Measurements from ENCODE around the gene RSPH10B2.
"Not testable (repeated sequence)": the region's sequence is repeated elsewhere in the genome, so short reads cannot be mapped to it uniquely, and the experiment has no call there.

Gene RSPH10B2

DNA sequence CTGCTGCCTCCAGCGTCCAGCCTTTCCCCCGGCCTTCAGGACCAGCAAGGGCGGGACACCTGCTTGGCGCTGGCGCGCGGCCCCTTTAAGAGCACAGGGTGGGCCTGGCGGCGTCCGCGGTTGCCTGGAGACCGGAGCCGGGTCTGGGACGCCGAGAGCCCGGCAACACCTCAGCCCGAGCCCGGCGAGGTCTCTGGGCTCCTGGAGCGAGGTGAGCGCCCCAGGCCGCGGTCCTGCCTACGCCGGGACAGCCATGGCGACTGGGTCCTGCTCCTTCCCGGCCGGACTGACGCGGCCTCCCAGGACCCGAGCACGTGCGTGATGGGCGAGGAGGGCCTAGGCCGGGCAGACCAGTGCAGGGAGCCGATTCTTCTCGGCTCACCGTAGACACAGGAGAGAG is at the start of gene RSPH10B2:
Gene RSPH10B2 (plus strand): TSS at position 140 of the 400 bp plus-strand sequence. CDS start 3,575 bp downstream, outside the sequence.
- not testable (repeated sequence) for H3K9ac ChIP-seq (ENCODE audit: low read depth, low read length); H3K9me3 ChIP-seq (ENCODE audit: control insufficient read depth, insufficient read depth, low read length); H3K4me1 ChIP-seq (ENCODE audit: insufficient read depth, low read length); H3K36me3 ChIP-seq (ENCODE audit: insufficient read depth, low read length)

DNA sequence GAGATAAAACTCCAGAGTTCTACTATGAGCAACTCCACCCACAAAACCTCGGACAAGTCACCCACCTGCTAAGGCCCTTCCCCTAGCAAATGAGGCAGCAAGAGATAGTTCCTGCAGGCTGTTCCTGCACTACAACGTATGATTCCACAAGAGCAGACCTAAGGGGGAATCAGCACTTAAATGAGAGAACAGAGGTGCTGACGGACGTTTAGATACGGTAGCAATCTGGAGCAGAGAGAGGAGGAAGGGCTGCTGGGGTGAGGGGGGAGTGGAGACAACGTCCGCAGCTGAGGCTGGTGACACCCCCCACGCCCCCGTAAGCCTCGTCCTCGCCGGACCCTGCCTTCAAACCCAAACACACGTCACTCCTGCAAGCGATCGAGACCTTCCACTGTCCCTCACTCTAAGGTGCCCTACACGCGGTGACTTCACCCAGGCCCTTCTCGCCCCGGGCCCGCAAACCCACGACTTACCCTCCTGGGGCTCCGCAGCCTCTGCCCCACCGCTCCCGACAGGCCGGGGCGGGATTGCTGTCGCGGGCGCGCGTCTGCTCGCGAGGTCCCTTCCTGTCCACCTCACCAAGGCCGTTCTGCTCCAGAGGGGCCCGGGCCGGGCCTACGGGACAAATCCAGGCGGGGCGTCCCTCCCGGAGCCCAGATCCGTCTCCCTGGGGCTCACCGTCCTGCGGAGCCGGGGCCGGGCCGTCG is 47.8 kb upstream of the RSPH10B2 start:
- Histone ChIP-seq H3K4me1 (ENCODE audit: insufficient read depth, low read length) (no peaks in the 10 kb centered on the region), H3K36me3 (ENCODE audit: insufficient read depth, low read length) (peaks cover 19% of the 10 kb centered on the region), H3K9ac (ENCODE audit: low read depth, low read length) (peak overlapping the region; percentile 61), H3K9me3 (ENCODE audit: control insufficient read depth, insufficient read depth, low read length) (peaks cover 19% of the 10 kb centered on the region)

DNA sequence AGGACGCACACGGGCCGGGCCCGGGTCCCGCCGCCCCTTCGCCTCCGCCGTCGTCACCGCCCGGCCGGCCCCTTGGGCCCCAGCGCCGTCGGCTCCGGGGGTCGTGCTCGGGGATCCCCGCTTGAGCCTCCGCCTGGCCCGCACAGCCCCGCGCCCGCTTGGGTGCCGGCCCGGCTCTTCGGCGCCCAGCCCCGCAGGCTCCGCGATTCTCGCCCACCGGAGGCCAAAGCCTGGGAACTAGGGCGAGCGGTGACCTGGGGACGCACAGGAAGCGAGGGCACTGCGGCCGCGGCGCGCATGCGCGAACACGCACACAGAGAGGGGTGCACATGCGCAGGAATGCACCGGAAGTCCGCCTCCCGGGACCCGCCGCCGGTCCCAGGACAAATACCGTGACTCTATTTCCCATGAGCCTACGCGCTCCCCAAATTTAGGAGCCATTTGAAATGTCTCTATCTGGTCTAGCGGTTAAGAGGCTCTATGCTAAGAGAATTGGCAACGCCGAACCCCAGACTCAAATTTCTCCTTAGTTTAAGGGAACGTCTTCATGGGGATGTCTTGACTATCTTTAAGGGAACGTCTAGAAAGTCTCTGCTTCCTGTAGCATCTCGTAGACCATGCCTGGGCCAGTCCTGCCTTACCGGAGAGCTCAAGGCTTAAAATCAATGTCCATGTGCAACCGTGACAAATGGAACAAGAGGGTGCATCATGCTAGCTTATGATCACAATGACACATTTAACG is 47.1 kb upstream of the RSPH10B2 start, which contains the start of gene ZNF12:
Gene ZNF12 (minus strand): TSS at position 282 of the 742 bp plus-strand sequence. CDS start 1,774 bp downstream, outside the sequence.
- H3K36me3 ChIP-seq (ENCODE audit: insufficient read depth, low read length), result peaks cover 14% of the 10 kb centered on the region
- peaks cover 19% of the 10 kb centered on the region for H3K9me3 ChIP-seq (ENCODE audit: control insufficient read depth, insufficient read depth, low read length)
- peak within 1 kb of the TSS; percentile 61 for H3K9ac ChIP-seq (ENCODE audit: low read depth, low read length)
- no peaks in the 10 kb centered on the region for H3K4me1 ChIP-seq (ENCODE audit: insufficient read depth, low read length)

DNA sequence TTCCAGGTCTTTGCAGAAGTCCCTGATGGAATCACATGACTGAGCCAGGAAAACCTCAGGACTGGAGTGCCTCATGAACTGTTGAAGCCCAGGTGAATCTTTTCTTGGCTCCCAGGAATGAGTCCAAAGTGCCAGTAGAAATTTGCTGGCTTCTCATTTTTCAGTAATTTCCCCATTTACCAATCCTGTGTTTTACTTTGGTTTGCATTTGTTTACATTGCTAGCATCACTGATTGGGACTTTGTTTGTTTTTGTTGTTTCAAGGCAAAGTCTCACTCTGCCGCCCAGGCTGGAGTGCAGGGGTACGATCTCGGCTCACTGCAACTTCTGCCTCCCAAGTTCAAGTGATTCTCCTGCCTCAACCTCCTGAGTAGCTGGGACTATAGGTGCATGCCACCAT is 45.6 kb upstream of the RSPH10B2 start:
- Histone ChIP-seq H3K4me1 (ENCODE audit: insufficient read depth, low read length) (no peaks in the 10 kb centered on the region), H3K9ac (ENCODE audit: low read depth, low read length) (no peak overlapping the region), H3K36me3 (ENCODE audit: insufficient read depth, low read length) (peaks cover 14% of the 10 kb centered on the region), H3K9me3 (ENCODE audit: control insufficient read depth, insufficient read depth, low read length) (peaks cover 14% of the 10 kb centered on the region)

DNA sequence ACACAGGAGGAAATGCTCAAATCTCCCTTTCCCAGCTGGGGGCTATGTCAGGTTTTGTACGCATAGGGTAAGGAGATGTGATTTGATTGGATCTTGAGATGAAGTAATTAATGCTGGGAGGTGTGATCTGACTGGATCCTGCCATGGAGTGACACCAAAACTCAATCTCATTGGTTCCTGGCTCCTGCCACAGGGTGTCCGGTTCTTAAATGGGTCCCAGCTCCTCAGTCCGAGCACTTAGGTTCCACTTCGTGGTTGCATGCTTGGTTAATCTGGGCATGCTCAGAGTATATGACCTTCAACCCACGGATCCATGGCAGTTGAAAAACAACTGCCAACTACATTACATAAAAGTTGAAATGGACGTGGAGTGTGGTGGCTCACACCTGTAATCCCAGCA is 44.1 kb upstream of the RSPH10B2 start:
- H3K9me3 ChIP-seq (ENCODE audit: control insufficient read depth, insufficient read depth, low read length), result peaks cover 4% of the 10 kb centered on the region
- no peak overlapping the region for H3K9ac ChIP-seq (ENCODE audit: low read depth, low read length)
- peaks cover 5% of the 10 kb centered on the region for H3K36me3 ChIP-seq (ENCODE audit: insufficient read depth, low read length)
- no peaks in the 10 kb centered on the region for H3K4me1 ChIP-seq (ENCODE audit: insufficient read depth, low read length)

DNA sequence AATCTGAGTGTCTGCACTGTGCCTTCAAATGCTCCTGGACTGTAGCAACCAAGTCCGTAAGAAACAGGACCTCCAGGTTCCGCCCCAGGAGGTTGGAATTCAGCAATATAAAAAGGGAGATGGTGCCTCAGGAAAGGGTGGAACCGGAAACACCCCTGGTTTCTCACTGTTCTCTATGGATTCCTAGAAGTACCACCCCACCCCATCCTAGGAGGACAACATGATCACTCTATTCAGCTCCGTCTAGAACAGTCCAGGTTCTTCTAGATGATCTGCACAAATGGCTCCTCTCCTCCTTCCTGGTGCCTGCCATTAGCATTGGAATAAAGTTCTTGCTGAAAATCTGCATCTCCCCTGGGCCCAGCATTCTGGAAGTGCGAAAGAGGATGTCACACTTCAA is 39.5 kb upstream of the RSPH10B2 start:
- Histone ChIP-seq H3K9me3 (ENCODE audit: control insufficient read depth, insufficient read depth, low read length) (no peaks in the 10 kb centered on the region), H3K9ac (ENCODE audit: low read depth, low read length) (no peak overlapping the region), H3K36me3 (ENCODE audit: insufficient read depth, low read length) (no peaks in the 10 kb centered on the region), H3K4me1 (ENCODE audit: insufficient read depth, low read length) (no peaks in the 10 kb centered on the region)

DNA sequence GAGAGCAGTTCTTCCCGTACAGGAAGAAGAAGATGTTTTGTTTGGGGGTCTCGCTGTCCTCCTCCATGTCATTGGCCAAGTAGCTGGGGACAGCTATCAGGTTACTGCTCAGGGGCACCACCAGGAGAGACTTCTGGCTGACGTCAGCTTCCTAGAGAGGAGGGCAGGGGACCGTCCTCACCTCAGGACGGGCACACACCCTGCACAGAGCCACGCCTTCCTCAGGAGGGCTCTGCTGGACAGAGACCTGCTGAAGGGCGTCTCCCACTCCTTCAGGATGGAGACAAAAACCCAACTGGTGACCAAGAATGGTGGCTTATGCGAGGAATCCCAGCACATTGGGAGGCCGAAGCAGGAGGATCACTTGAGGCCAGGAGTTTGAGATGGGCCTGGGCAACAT is 38.0 kb upstream of the RSPH10B2 start:
- not testable (repeated sequence) for H3K36me3 ChIP-seq (ENCODE audit: insufficient read depth, low read length); H3K4me1 ChIP-seq (ENCODE audit: insufficient read depth, low read length); H3K9me3 ChIP-seq (ENCODE audit: control insufficient read depth, insufficient read depth, low read length); H3K9ac ChIP-seq (ENCODE audit: low read depth, low read length)

DNA sequence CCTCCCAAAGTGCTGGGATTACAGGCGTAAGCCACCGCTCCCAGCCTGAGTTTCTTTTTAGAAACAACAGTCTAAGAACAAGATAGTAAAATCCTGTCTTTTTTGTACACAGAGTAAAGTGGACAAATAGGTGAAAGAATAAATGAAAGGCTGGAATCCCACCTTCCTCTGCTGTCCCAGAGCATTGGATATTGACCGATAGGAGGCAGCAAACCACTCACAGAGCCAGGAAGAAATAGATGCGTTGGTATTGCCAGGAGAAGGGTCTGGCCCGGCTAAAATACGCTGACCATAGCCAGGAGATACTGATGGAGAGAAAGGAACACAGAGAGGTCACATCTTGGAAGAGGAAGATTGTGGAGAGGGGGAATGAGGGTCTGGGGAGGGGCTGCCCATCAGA is 35.8 kb upstream of the RSPH10B2 start:
- Histone ChIP-seq H3K9ac (ENCODE audit: low read depth, low read length) (no peak overlapping the region), H3K9me3 (ENCODE audit: control insufficient read depth, insufficient read depth, low read length) (no peaks in the 10 kb centered on the region), H3K4me1 (ENCODE audit: insufficient read depth, low read length) (no peaks in the 10 kb centered on the region), H3K36me3 (ENCODE audit: insufficient read depth, low read length) (no peaks in the 10 kb centered on the region)

DNA sequence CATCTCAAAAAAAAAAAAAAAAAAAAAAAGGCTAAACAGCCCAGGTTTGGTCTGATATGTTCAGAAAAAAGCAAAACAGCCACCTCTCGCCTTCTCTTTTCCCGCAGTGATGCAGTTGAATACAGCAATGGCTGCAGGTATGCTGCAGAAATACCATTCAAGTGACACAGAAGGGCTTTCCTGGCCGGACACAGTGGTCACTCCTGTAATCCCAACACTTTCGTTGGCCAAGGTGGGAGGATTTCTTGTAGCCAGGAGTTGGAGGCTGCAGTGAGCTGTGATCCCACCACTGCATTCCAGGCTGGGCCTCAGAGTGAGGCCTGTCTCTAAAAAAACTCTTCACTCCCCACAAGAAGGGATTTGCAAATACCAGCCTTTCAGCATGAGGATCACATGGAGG is 29.6 kb upstream of the RSPH10B2 start:
- H3K9me3 ChIP-seq (ENCODE audit: control insufficient read depth, insufficient read depth, low read length), result not testable (repeated sequence)

DNA sequence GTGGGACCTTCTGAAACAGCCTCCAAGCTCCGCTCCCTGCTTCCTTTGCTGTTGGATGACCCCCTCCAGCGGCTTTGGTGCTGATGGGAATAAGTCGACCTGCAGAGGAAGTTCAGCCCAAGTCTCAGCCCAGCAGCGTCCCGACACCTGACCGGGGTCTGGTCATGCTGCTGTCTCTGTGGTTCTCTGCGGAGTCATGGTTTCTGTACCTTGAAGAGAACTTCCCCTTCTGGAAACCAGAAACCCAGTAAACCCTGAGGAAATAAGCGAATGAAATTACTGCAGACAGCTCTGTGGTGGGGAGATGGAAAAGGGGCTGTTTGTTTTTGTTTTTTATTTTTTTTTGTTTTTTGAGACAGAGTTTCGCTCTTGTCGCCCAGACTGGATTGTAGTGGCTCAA is 28.9 kb upstream of the RSPH10B2 start:
- no peak overlapping the region for H3K9ac ChIP-seq (ENCODE audit: low read depth, low read length)
- no peaks in the 10 kb centered on the region for H3K36me3 ChIP-seq (ENCODE audit: insufficient read depth, low read length)
- no peaks in the 10 kb centered on the region for H3K9me3 ChIP-seq (ENCODE audit: control insufficient read depth, insufficient read depth, low read length)
- no peaks in the 10 kb centered on the region for H3K4me1 ChIP-seq (ENCODE audit: insufficient read depth, low read length)

More for the DNA sequence above, 29.6 kb upstream of the RSPH10B2 start:
- not testable (repeated sequence) for H3K9ac ChIP-seq (ENCODE audit: low read depth, low read length); H3K4me1 ChIP-seq (ENCODE audit: insufficient read depth, low read length); H3K36me3 ChIP-seq (ENCODE audit: insufficient read depth, low read length)

DNA sequence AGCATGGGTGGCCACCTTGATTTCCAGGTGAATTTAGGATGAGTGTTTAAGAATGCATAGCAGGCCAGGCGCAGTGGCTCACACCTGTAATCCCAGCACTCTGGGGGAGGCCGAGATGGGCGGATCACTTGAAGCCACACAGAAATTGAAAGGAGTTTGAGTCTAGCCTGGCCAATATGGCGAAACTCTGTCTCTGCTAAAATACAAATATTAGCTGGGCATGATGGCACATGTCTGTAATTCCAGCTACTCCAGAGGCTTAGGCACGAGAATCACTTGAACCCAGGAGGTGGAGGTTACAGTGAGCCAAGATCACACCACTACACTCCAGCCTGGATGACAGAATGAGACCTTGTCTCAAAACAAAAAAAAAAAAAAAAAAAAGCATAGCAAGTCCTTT is 27.6 kb upstream of the RSPH10B2 start:
- H3K9me3 ChIP-seq (ENCODE audit: control insufficient read depth, insufficient read depth, low read length); H3K4me1 ChIP-seq (ENCODE audit: insufficient read depth, low read length); H3K9ac ChIP-seq (ENCODE audit: low read depth, low read length); H3K36me3 ChIP-seq (ENCODE audit: insufficient read depth, low read length): not testable (repeated sequence)

DNA sequence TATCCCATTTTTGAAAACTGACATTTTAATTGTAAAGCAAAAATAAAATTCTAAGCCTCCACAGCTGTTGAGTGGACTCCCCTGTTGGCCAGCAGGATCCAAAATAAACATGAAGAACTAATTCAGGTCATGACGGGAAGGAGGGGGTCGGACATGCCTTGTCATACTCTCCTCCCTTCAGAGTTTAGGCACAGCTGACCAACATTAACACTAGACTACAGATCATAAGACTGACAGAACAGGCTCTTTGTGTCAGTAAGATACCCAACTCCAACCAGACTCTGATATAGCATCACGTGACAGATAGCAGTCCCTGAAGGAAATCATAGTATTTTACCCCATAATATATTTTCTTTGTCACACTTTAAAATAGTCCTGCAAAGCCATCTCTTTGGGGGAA is 26.2 kb upstream of the RSPH10B2 start:
- Histone ChIP-seq H3K9ac (ENCODE audit: low read depth, low read length) (no peak overlapping the region), H3K36me3 (ENCODE audit: insufficient read depth, low read length) (no peaks in the 10 kb centered on the region), H3K4me1 (ENCODE audit: insufficient read depth, low read length) (no peaks in the 10 kb centered on the region), H3K9me3 (ENCODE audit: control insufficient read depth, insufficient read depth, low read length) (no peaks in the 10 kb centered on the region)

DNA sequence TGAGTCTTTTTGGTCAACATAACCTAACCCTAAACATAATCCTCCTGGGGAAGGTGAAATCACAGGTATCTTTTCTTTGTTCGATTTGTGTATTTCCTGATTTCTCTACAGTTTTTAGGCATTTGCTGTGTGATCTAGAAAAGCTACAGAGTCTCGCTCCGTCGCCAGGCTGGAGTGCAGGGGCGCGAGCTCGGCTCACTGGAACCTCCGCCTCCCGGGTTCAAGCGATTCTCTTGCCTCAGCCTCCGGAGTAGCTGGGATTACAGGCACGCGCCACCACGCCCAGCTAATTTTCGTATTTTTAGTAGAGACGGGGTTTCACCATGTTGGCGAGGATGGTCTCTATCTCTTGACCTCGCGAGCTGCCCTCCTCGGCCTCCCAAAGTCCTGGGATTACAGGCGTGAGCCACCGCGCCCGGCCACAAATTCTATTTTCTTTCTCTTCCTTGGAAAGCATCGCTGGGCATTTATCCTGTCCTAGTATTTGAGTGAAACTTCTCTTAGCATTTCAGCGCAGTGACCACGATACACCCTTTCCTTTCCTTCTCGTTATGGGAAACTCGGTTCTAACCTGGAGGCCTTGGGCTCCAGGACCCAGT is 24.9 kb upstream of the RSPH10B2 start:
- not testable (repeated sequence) for H3K4me1 ChIP-seq (ENCODE audit: insufficient read depth, low read length); H3K9me3 ChIP-seq (ENCODE audit: control insufficient read depth, insufficient read depth, low read length); H3K36me3 ChIP-seq (ENCODE audit: insufficient read depth, low read length)
- H3K9ac ChIP-seq (ENCODE audit: low read depth, low read length), result peak overlapping the region; percentile 98

DNA sequence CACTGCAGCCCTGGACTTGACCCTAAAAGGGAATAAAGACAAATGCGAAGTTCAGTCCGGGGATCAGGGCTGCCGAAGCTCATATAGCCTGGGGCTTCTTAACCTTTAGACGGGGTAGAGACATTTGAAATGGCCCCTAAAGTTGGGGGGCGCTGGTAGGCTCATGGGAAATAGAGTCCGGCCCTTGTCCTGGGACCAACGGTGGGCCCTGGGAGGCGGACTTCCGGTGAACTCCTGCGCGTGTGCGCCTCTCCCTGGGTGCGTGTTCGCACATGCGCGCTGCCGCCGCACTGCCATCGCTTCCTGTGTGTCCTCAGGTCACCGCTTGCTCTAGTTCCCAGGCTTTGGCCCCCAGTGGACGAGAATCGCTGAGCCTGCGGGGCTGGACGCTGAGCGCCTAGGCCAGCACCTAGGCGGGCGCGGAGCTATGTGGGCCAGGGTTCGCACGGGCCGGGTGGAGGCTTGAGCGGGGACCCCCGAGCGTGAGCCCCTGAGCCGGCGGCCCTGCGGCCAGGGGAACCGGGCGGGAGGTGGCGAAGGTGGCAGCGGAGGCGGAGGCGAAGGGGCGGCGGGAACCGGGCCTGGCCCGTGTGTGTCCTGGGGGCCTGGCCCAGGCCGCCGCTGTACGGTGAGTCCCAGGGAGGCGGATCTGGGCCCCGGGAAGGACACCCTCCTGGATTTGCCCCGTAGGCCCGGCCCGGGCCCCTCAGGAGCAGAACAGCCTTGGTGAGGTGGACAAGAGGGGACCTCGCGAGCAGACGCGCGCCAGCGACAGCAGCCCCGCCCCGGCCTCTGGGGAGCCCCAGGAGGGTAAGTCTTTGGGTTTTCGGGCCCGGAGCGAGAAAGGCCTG is 24.2 kb upstream of the RSPH10B2 start:
- no peaks in the 10 kb centered on the region for H3K4me1 ChIP-seq (ENCODE audit: insufficient read depth, low read length)
- H3K9me3 ChIP-seq (ENCODE audit: control insufficient read depth, insufficient read depth, low read length), result no peaks in the 10 kb centered on the region
- peak overlapping the region; percentile 98 for H3K9ac ChIP-seq (ENCODE audit: low read depth, low read length)
- peaks cover 6% of the 10 kb centered on the region; the same call in 1 of the 2 replicates for H3K36me3 ChIP-seq (ENCODE audit: insufficient read depth, low read length)

All from ES-I3 (cell line).